ENCODE data around the gene STARD13.

Gene STARD13

GRCh38 chr13:33285420-33286124 is at the start of gene STARD13:
TSS of gene STARD13 (minus strand) at chr13:33285755. CDS start at chr13:33285638, 117 bp downstream.
- Mint-ChIP-seq H3K9me3 (no peaks in the 10 kb centered on the region), H3K4me3 (peak within 1 kb of the TSS; percentile 82), H3K4me1 (peaks cover 28% of the 10 kb centered on the region), H3K36me3 (ENCODE audit: low read depth) (no peaks in the 10 kb centered on the region), H3K27me3 (ENCODE audit: low read depth, poor library complexity) (peaks cover 71% of the 10 kb centered on the region), H3K27ac (peak within 1 kb of the TSS; percentile 15)
- no peak for TF ChIP-seq CTCF (IDR thresholded peaks at IDR 0.05)
- DNase-seq = peak; percentile 79

GRCh38 chr13:33334831-33335230 is 49.3 kb upstream of the STARD13 start:
- Mint-ChIP-seq H3K9me3 (no peaks in the 10 kb centered on the region), H3K27me3 (ENCODE audit: low read depth, poor library complexity) (peaks cover 48% of the 10 kb centered on the region), H3K36me3 (ENCODE audit: low read depth) (no peaks in the 10 kb centered on the region), H3K4me1 (no peaks in the 10 kb centered on the region), H3K27ac (no peak overlapping the region), H3K4me3 (no peak overlapping the region)
- no peak for TF ChIP-seq CTCF (IDR thresholded peaks at IDR 0.05)
- no peak for DNase-seq

GRCh38 chr13:33331962-33332361 is 46.4 kb upstream of the STARD13 start:
- DNase-seq = no peak
- H3K36me3 Mint-ChIP-seq (ENCODE audit: low read depth) = no peaks in the 10 kb centered on the region
- no peak for TF ChIP-seq CTCF (IDR thresholded peaks at IDR 0.05)
- no peaks in the 10 kb centered on the region for H3K9me3 Mint-ChIP-seq
- no peak overlapping the region for H3K4me3 Mint-ChIP-seq
- H3K27me3 Mint-ChIP-seq (ENCODE audit: low read depth, poor library complexity) = peaks cover 60% of the 10 kb centered on the region
- H3K4me1 Mint-ChIP-seq = no peaks in the 10 kb centered on the region
- peak overlapping the region; percentile 5 for H3K27ac Mint-ChIP-seq

- Mint-ChIP-seq H3K27ac (no peak overlapping the region), H3K36me3 (ENCODE audit: low read depth) (no peaks in the 10 kb centered on the region), H3K27me3 (ENCODE audit: low read depth, poor library complexity) (peaks cover 67% of the 10 kb centered on the region), H3K4me3 (no peak overlapping the region), H3K9me3 (no peaks in the 10 kb centered on the region), H3K4me1 (peaks cover 7% of the 10 kb centered on the region)
- no peak for TF ChIP-seq CTCF (IDR thresholded peaks at IDR 0.05)
- no peak for DNase-seq
These were observed 44.9 kb upstream of the STARD13 start for GRCh38 chr13:33330483-33330882.

- peaks cover 55% of the 10 kb centered on the region for H3K27me3 Mint-ChIP-seq (ENCODE audit: low read depth, poor library complexity)
- peaks cover 7% of the 10 kb centered on the region for H3K4me1 Mint-ChIP-seq
- no peak for DNase-seq
- no peak overlapping the region for H3K4me3 Mint-ChIP-seq
- H3K9me3 Mint-ChIP-seq = no peaks in the 10 kb centered on the region
- no peak for TF ChIP-seq CTCF (IDR thresholded peaks at IDR 0.05)
- no peaks in the 10 kb centered on the region for H3K36me3 Mint-ChIP-seq (ENCODE audit: low read depth)
- no peak overlapping the region for H3K27ac Mint-ChIP-seq
These were observed 43.1 kb upstream of the STARD13 start for GRCh38 chr13:33328701-33329100.

GRCh38 chr13:33326723-33327122 is 41.2 kb upstream of the STARD13 start:
- Mint-ChIP-seq H3K4me3 (no peak overlapping the region), H3K9me3 (no peaks in the 10 kb centered on the region), H3K4me1 (peaks cover 7% of the 10 kb centered on the region), H3K27ac (no peak overlapping the region), H3K36me3 (ENCODE audit: low read depth) (no peaks in the 10 kb centered on the region), H3K27me3 (ENCODE audit: low read depth, poor library complexity) (peaks cover 53% of the 10 kb centered on the region)
- TF ChIP-seq CTCF (IDR thresholded peaks at IDR 0.05) = no peak
- DNase-seq = no peak

Measured in nephron progenitor cell (in vitro differentiated cells).